NOMO-1 (cell line): ENCODE measurements around the gene ARHGAP22.

Experiments
- DNase-seq, 2 experiments: peaks; one replicate each; lab custom pipeline; 2025; ENCODE audit not compliant: unreplicated experiment in 2 of 2; lab: John Stamatoyannopoulos, UW

Gene ARHGAP22

DNA sequence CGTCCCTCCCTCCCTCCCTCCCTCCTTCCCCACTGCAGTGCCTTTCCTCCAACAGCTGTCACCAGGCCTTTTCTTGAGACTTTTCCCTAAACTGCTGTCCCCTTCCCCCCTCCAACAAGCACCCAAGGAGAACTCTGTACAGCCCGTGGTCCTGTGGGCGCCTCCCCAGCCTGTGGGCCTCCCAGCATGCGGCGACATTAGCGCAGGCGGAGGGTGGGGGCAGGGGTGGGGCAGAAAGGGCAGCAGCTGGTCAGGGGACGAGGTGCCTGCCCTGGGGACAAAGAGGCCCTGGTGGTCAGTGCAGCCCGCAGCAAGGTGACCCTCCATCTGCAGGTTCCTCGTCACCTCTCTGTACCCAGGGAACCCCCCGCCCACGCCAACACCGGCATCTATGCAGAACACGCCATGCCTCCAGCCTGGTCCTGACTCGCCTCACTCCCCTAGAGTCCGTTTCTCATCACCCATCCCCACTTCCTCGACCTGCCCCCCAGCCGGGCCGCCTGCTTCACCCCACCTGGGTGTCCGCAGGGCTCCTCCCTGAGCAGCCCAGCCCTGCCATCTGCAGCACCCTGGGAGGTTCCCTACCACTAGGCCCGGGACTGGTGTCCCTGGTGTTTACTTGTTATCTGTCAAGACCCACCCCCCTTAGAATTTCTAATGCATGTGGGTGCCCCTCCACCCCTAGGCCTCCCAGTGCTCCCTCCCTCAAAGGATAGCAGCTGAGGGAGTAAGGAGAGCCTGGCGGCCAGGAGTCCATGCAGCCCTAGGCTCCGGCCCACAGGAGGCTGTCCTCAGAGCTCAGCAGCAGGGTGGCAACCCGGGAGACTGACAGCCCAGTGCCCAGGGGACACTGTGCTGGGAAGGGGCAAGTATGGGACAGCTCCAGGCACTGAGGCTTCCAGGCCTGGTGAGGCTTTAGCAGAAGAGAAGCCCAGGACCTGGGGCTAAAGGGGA, 147.8 kb downstream of the ARHGAP22 start:
- no peak for DNase-seq

DNA sequence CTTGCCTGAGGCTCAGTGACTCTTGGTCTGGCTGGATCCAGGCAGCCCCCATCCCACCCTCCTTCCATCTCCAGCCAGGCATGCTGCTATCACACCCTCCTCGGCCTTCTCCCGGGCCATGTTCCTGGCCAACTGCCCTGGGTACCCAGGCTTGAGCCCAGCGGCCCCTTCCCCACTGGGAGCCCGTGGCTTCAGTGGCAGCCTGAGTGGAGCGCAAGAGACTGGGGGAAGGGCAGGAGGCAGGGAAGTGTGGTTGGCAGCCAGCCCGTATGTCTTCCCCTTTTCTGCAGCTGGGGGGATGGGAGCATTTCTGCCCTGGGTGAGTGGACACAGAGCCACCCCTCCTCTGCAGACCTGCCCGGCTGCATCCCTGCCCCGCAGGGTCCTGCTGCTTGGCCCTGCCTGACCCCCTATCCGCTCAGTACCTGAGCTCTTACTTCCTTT, 148.5 kb downstream of the ARHGAP22 start:
- DNase-seq = peak; percentile 84

DNA sequence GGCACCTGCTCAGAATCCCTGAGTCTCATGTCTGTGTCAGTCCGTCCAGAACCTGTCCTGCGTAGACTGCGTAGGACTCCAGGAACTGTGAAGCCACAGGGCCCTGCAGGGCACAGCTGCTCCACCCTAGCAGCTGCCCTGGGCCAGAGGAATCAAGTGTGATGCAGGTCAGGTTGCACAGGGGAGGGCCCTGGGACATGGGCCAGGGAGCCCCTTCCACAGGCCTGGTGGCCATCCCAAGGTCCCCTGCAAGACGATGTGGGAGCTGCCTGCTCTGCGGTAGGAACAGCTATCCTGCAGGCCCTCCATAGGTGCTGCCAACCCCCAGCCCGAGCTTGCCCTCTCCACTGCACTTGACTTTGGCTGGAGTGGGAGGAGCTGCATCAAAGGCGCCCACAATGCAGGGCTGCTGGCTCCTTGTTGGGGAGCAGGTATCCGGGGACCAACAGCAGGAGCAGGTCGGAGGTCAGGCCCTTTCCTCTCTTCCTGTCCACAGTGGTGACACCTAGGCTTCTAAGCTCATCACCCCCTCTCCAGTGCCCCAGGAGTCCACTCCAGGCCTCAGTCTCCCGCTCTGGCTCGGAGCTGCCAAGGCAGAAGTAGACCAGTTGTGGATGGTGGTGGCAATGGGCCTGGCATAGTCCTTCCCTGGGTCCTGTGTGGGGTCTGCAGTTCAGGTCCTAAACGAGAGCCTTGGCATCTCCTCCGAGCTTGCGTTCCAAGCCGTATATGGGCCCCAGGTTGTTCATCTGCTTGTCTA, 149.3 kb downstream of the ARHGAP22 start:
- no peak for DNase-seq

DNA sequence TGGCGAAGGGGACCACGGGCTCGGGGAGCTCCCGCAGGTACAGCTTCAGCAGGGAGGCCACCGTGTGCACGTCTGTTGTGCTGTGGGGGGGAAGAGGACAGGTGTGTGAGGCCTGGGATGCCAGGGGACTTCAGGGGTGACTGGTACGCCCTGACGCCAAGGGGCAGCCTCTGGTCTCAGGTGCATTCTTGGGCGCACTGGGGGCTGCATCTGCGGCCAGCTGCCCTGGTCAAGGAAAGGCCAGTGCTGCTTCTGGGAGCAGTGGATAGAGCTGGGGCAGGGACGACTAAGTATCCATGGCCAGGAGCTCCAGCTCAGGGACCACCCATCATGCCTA, 149.8 kb downstream of the ARHGAP22 start:
- no peak for DNase-seq

DNA sequence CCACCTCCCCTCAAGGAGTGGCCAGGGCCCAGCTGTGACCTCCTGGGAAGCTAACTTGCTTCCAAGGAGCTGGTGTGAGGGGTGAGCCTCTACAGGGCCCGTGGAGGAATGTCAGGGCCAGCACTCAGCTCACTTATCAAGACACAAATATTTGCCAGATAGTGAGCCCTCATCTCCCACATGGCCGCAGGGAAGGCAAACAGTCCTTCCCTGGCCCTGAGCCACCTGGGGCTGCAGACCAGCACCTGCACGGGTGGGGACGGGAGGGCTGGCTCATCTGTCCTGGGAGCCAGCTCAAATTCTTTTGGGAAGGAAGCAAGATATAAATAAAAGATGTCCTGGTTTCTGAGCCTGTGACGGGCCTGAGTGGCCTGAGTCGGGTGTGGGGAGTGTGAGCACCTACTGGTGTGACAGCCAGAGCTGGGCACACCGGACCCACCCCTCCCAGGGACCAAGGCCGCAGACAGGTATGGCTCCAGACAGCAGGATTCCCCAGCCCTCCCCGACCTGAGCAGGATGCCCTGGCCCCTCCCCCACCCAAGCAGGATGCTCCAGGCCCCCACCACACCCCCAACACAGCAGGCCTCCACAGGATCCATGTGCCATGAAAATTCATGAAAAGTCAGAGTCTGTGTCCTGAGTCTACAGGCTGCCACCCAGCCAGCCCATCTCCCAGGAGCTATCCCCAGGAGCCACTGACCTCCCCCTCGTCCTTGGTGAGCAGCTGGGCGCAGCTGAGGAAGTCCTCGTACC, 150.4 kb downstream of the ARHGAP22 start:
- DNase-seq = no peak

DNA sequence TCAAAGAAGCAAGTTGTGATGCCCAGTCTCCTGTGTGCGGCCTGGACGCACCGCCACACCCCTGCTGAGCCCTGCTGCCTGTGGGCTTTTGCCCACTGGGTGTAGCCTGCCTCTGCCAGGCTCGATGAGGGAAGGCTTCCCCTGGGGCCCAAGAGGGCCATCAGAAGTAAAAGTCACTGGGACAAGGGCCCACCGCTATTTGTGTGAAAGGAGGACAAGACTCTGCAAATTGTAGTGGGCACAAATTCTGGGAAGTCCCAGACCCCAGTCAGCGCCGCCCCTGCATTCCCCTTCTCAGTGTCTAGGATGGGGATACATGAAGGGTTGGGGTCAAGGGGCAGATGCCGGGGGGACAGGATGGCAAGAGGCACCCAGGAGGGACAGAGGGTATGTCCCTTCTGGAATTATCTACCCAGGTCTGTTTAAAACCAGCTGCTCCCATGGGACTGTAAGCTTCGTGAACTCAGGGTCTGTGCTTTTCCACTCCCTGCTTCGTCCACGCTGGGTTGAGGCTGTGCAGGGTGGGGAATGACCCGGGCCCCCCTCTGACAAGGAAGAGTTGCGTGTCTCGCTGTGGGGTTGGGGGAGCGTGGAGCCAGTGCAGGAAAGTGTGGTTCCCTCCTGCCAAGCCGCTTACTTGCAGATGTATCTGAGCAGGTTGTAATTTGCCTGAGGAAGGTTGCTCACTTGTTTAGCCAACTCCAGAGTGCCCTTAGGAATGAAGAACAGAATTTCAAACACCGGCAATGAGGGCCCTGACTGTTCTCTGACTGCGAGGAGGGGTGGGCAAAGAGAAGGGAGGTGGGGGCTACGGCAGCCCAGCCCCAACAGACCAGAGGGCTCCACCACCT, 151.2 kb downstream of the ARHGAP22 start:
- DNase-seq = no peak

DNA sequence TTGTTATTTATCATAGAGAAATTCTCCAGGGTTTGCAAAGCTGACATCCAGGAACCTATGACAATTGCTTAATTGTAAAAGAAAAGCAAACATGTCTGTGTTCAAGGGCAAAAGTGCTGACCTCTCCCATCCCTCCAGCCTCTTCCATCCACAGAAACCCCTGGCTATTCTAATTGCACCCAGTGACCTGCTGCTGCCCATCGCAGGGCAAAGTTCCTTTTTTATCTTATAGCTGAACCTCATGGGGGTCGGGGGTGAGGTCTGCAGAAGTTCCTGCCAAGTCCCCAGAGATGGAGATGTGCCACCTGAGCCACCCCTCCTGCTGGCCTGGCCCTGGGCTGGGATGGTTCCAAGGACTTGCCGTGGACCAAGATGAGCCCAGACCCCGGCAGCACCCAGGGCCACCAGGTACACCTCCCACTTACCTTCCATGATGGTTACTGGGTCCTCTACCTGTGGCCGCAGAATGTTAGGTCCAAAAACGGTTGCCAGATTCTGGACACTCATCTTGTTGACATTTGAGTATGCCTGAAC, 151.9 kb downstream of the ARHGAP22 start:
- no peak for DNase-seq

DNA sequence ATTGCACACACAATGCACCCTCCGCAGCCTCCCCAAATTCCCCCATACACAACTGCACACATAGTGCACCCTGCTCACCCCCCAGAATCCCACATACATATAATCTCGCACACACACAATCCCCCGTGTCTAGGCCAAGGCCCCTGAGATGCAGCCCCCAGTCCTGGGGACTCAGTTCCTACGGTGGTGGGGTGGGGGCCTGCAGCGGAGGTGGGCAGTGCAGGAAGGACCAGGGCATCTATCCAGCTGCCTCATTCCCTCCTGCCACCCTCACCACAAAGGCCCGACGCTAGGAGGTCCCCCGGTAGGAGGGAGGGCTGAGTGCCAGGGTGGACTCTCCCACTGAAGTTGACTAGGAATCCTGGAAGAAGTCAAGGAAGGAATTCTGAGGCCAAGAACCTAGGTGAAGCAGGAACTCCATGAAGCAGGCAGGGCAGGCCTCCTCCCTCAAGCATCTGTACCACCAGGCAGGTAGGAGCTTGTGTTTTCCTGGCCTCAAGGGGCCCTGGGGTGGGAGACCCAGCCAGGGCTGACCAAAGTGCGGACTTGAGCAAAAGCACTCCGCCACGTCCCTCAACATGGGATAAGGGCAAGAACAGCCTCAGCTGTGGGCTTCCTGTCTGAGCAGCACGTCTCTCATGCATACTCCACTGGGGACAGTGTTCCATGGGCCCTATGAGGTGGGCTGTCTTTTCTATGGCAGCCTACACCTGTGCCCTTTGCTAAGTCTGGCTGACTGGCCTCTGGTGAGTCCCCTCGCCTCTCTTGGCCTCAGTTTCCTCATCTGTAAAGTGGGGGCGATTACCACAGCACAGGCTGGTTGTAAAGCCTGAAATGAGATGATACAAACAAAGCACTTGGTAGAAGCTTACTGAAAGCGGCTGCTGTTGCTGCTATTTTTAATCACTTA, 152.6 kb downstream of the ARHGAP22 start:
- no peak for DNase-seq

DNA sequence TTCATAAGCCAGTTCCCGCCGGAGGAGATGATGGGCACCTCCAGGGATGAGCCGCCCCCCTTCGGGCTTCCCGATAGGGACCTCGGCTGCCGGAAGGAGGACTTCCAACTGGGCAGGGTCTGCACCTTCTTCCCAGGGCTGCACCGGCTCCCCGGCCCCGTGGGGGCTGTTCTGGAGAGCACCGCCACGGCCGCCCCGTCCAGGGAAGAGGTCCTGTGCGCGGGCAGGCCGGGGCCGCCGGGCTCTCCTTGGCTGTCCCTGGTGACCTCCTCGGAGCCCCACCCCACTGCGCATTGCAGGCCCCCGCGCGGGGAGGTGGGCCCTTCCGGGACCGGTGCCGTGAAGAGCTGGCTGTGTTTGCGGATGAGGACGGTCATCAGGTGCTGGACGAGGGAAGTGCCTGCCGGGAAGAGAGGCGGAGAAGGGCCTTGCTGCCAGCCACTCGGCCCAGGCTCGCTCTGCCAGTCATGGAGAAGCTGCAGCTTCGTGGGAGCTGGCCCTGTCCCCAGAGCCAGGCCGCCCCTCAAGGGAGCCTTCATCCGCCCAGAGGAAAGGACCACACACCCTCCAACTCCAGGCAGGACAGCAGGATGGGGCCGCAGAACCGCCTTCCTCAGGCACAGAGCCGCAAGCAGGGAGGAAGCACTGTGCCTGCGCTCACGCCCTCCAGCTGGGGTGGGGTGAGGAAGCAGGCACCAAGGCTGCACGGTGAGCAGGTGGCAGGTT, 154.0 kb downstream of the ARHGAP22 start:
- no peak for DNase-seq

DNA sequence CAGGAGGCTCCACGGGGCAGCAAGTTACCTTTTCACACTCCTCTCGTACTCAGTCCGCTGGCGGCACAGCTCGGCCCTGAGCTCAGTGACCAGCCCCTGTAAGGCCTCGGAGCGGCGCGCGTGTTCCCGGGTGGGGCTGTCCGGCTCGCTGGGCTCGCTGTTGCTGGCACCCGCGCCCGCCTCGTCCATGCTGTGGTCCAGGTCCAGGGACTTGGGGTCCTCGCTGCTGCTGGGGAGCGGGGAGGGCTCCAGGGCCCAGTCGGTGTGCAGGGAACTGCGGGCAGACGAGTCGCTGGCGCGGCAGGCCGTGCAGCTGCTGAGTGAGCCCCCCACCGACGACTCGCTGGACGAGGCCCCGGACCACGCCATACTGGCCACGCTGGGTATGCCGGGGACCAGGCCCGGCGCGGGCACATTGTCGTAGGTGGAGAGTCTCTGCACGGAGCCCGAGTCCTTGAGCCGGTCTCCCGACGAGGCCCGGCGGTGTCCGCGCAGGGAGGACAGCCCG, 154.6 kb downstream of the ARHGAP22 start:
- DNase-seq = no peak

DNA sequence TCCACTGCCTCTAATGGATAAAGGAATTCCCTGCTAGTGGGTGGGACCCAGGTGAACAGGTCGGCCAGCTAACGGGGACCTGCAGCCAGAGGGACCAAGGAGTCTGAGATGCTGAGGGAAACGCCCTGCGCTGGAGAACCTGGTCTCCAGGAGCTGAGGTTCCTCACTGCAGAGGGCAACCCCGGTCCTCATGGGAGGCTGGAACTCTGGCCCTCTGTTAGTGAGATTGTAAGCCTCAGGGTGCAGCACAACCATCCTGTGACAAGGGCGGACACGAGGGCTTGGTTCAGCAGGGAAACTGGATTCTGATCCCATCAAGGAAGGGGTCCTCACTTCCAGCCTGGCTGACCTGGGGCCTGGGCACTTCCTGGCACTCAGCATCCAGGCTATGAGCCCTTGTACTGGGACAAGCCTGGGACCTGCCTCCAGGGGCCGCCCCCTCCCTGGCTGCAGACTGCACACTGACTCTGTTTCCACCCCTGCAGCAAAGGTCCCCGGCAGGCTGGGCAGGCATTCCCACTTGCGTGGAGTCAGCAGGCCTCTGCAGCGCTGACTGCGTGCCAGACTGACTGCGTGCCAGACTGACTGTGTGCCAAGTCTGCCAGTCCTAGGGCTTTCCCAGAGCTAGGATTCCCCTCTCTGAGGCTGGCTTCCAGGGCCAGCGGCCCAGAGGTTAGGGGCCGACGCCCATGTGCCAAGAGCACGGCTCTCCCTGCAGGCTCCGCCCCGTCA, 155.2 kb downstream of the ARHGAP22 start:
- no peak for DNase-seq

DNA sequence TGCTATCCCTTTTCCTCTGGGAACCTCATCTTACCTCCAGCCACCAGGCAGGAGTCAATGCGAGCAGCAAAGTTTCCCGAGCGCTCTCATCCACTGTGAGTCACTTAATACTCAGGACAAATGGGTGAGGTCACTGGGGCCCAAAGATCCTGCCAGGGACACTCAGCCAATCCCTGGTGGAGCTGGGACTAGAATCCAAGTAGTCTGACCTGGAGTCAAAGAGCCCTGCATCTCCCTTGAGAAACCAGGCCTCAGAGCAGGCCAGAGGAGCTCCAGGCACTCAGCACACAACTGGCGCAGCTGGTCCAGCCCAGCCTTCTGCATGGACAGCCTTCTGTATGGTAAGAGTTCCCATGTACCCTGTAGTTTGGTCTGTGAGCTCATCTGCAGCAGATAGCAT, 156.1 kb downstream of the ARHGAP22 start:
- DNase-seq = no peak

DNA sequence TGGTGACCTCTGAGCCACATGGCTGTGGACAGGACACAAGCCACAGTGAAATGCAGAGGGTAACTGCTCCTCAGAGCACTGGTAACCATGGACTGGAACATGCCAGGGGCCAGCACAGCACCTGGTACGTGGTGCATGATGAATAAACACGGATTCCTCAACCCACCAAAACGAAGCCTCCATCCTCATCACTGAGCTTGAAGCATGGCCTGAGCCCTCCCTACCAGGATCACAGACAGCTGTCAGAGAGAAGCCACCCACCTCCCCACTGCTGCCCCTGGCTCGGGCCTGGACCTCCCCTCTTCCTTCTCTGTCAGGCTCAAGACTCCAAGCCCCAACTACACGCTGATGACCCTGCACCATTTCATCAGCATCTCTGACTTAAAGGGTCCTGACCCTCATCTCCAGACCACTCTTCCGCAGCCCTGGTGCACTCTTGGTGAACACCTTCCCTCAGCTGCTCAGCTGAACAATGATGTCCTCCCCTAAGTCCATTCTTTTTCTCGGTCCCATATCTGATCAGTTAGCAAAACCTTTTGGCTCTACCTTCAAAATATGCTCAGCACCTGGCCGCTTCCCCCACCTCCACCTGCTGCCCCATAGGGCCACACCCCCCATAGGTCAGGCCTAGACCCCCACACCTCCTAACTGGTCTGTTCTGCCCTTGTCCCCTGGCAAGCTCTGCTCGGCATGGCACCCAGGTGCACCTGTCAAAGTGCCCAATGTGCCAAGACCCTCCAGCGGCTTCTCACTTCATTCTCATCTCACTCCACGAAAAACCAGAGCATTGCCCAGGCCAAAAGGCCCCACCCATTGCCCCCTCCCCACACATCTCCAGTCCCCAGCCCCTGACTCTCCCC, 157.3 kb downstream of the ARHGAP22 start:
- no peak for DNase-seq

DNA sequence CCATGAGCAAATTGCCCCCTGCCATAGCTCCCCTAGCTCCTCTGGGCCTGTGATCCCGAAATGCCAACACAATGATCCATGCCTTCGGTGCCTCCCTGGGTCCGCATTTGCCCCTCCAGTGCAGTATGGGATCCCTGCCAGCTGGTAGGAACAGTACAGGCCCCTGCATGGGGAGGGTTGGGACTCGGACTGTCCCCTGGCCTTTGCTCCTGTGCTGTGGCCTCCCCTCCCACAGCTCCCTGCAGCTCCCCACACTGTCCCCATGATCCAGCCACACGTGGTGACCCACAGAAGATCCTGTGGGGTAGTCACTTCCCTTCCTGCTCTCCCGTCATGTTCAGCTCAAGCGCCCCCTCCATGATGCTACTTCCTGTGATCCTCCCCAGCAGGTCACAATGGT, 158.1 kb downstream of the ARHGAP22 start:
- DNase-seq = no peak

DNA sequence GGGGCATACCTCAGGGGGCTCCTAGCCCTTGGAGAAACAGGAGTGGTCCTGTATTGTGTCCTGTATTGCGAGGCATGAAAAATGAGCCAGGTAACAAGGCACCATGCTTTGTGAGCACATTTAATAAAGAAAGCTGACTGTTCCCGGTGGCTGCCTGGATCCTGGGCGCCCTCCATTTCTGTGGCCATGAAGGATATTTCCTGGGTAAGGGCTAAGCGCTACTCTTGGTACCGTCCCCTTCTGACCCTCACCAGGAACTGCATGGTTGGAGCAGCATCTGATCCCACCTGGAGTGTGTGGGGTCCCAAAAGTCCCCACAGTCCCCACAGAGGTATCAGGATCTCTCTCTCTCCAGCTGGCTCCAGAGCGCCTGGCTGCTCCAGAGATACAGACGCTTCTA, 158.9 kb downstream of the ARHGAP22 start:
- no peak for DNase-seq
